ENCODE results near the gene GPX3.

GRCh38 chr5:151054709-151055108, 34.3 kb downstream of the GPX3 start:
- TF ChIP-seq TARDBP (IDR thresholded peaks at IDR 0.05) (no peak), ELF4 (IDR thresholded peaks at IDR 0.05) (no peak)
